ENCODE measurements around the gene EYA2.

DNA sequence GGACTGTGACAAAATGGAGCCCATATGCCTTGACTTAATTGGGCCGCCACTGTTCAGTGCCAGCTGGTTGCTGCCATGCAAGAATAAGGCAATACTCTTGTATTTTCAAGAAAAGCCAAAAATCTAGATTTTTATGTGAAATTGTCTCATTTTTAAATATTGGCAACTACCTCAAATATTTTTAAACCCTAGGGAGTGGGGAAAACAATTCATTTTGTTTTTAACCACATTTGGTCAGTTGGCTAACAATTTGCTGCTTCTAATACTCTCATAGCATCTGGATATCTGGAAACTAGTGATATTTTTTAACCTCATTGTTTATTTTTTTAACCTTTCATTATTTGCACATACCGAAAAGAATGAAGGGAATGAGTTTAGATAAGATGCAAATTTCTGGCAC is 91.0 kb downstream of the EYA2 start:
- TF ChIP-seq, protein P1, sequence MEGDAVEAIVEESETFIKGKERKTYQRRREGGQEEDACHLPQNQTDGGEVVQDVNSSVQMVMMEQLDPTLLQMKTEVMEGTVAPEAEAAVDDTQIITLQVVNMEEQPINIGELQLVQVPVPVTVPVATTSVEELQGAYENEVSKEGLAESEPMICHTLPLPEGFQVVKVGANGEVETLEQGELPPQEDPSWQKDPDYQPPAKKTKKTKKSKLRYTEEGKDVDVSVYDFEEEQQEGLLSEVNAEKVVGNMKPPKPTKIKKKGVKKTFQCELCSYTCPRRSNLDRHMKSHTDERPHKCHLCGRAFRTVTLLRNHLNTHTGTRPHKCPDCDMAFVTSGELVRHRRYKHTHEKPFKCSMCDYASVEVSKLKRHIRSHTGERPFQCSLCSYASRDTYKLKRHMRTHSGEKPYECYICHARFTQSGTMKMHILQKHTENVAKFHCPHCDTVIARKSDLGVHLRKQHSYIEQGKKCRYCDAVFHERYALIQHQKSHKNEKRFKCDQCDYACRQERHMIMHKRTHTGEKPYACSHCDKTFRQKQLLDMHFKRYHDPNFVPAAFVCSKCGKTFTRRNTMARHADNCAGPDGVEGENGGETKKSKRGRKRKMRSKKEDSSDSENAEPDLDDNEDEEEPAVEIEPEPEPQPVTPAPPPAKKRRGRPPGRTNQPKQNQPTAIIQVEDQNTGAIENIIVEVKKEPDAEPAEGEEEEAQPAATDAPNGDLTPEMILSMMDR (IDR thresholded peaks at IDR 0.05) = no peak
- TF ChIP-seq EZH2 (IDR thresholded peaks at IDR 0.05; ENCODE audit: borderline replicate concordance, insufficient read depth, low read depth, low read length, poor library complexity, severe bottlenecking) = no peak

All from B cell (primary cell).